HepG2 (cell line): ENCODE data around the gene CLBA1.
"Not testable (repeated sequence)": the region's sequence is repeated elsewhere in the genome, so short reads cannot be mapped to it uniquely, and the experiment has no call there.

Source experiments
- CTCF ChIP-seq: sonication (generic); formaldehyde crosslinking; IDR thresholded peaks from 2 replicates; pipeline ENCODE4 v1.5.0; 2020; ENCODE audit warnings: mild to moderate bottlenecking, missing genetic modification reagents, moderate library complexity
- FOXP1 ChIP-seq, 2 experiments: fragments of 450-650 bp in 1 of 2; IDR thresholded peaks; 2 replicates each; pipeline ENCODE4 v1.6.1; 2017 to 2018; ENCODE audit warnings: antibody characterized with exemption in 1 of 2
- HCFC1 ChIP-seq: fragments of 150-350 bp; IDR thresholded peaks from 2 replicates; pipeline ENCODE4 v1.6.1; 2014; ENCODE audit warnings: low read depth, low read length
- KDM2A ChIP-seq: sonication (generic); formaldehyde crosslinking; IDR thresholded peaks from 2 replicates; pipeline ENCODE4 v1.4.0; 2020; ENCODE audit warnings: low read depth, missing genetic modification reagents, borderline replicate concordance

GRCh38 chr14:105032451-105032901 lies 46.9 kb downstream of the CLBA1 start:
- not testable (repeated sequence) for TF ChIP-seq FOXP1 (IDR thresholded peaks at IDR 0.05); FOXP1 (CRISPR knock-in tag; IDR thresholded peaks at IDR 0.05); KDM2A (CRISPR knock-in tag); HCFC1; CTCF (CRISPR knock-in tag)
